ENCODE data around the gene CYS1.
"Not testable (repeated sequence)": the region's sequence is repeated elsewhere in the genome, so short reads cannot be mapped to it uniquely, and the experiment has no call there.

The CYS1 gene

GRCh38 chr2:10032746-10033105 lies 47.5 kb downstream of the CYS1 start:
- H3K27me3 ChIP-seq (ENCODE audit: insufficient read depth, low read depth): no peaks in the 10 kb centered on the region
- H3K4me3 ChIP-seq (IDR thresholded peaks at IDR 0.05; ENCODE audit: insufficient read depth, low read depth, low read length): no peak overlapping the region
- H3K9ac ChIP-seq: no peak overlapping the region
- no peak overlapping the region for H3K4me2 ChIP-seq
- no peak overlapping the region for H3K27ac ChIP-seq
- no peak for TF ChIP-seq CTCF (conservative IDR thresholded peaks at IDR 0.05; ENCODE audit: low read depth, low read length)
- H3K36me3 ChIP-seq (ENCODE audit: insufficient read depth): no peaks in the 10 kb centered on the region
- H3K79me2 ChIP-seq (ENCODE audit: insufficient read depth, low read depth): no peaks in the 10 kb centered on the region
- H2AFZ ChIP-seq (ENCODE audit: low read depth): no peak overlapping the region
- peaks cover 23% of the 10 kb centered on the region for H3K4me1 ChIP-seq (ENCODE audit: low read depth, poor library complexity, severe bottlenecking)
- no peaks in the 10 kb centered on the region for H4K20me1 ChIP-seq (ENCODE audit: insufficient read depth)

GRCh38 chr2:10031886-10032745 lies 48.1 kb downstream of the CYS1 start:
- H3K27me3 ChIP-seq (ENCODE audit: insufficient read depth, low read depth): no peaks in the 10 kb centered on the region
- peaks cover 20% of the 10 kb centered on the region for H3K4me1 ChIP-seq (ENCODE audit: low read depth, poor library complexity, severe bottlenecking)
- H4K20me1 ChIP-seq (ENCODE audit: insufficient read depth): no peaks in the 10 kb centered on the region
- H3K9ac ChIP-seq: no peak overlapping the region
- H3K4me2 ChIP-seq: no peak overlapping the region
- H3K79me2 ChIP-seq (ENCODE audit: insufficient read depth, low read depth): no peaks in the 10 kb centered on the region
- no peak for TF ChIP-seq CTCF (conservative IDR thresholded peaks at IDR 0.05; ENCODE audit: low read depth, low read length)
- no peak overlapping the region for H2AFZ ChIP-seq (ENCODE audit: low read depth)
- no peak overlapping the region for H3K4me3 ChIP-seq (IDR thresholded peaks at IDR 0.05; ENCODE audit: insufficient read depth, low read depth, low read length)
- H3K27ac ChIP-seq: no peak overlapping the region
- H3K36me3 ChIP-seq (ENCODE audit: insufficient read depth): no peaks in the 10 kb centered on the region

GRCh38 chr2:10030798-10031197 lies 49.4 kb downstream of the CYS1 start:
- H3K79me2 ChIP-seq (ENCODE audit: insufficient read depth, low read depth); H3K27me3 ChIP-seq (ENCODE audit: insufficient read depth, low read depth); H3K36me3 ChIP-seq (ENCODE audit: insufficient read depth); H3K4me3 ChIP-seq (IDR thresholded peaks at IDR 0.05; ENCODE audit: insufficient read depth, low read depth, low read length); H2AFZ ChIP-seq (ENCODE audit: low read depth); H3K4me2 ChIP-seq; H3K27ac ChIP-seq; H3K4me1 ChIP-seq (ENCODE audit: low read depth, poor library complexity, severe bottlenecking); H3K9ac ChIP-seq; H4K20me1 ChIP-seq (ENCODE audit: insufficient read depth): not testable (repeated sequence)

GRCh38 chr2:10030311-10030736 lies 49.9 kb downstream of the CYS1 start:
- H2AFZ ChIP-seq (ENCODE audit: low read depth): no peak overlapping the region
- H3K9ac ChIP-seq: no peak overlapping the region
- H3K27me3 ChIP-seq (ENCODE audit: insufficient read depth, low read depth): no peaks in the 10 kb centered on the region
- no peak for TF ChIP-seq CTCF (conservative IDR thresholded peaks at IDR 0.05; ENCODE audit: low read depth, low read length)
- no peaks in the 10 kb centered on the region for H3K79me2 ChIP-seq (ENCODE audit: insufficient read depth, low read depth)
- H4K20me1 ChIP-seq (ENCODE audit: insufficient read depth): no peaks in the 10 kb centered on the region
- no peak overlapping the region for H3K4me2 ChIP-seq
- no peak overlapping the region for H3K4me3 ChIP-seq (IDR thresholded peaks at IDR 0.05; ENCODE audit: insufficient read depth, low read depth, low read length)
- H3K4me1 ChIP-seq (ENCODE audit: low read depth, poor library complexity, severe bottlenecking): peaks cover 2% of the 10 kb centered on the region
- H3K27ac ChIP-seq: no peak overlapping the region
- H3K36me3 ChIP-seq (ENCODE audit: insufficient read depth): no peaks in the 10 kb centered on the region

- no peak overlapping the region for H2AFZ ChIP-seq (ENCODE audit: low read depth)
- H3K79me2 ChIP-seq (ENCODE audit: insufficient read depth, low read depth): no peaks in the 10 kb centered on the region
- no peak overlapping the region for H3K4me2 ChIP-seq
- H3K27me3 ChIP-seq (ENCODE audit: insufficient read depth, low read depth): no peaks in the 10 kb centered on the region
- no peak overlapping the region for H3K9ac ChIP-seq
- no peaks in the 10 kb centered on the region for H3K4me1 ChIP-seq (ENCODE audit: low read depth, poor library complexity, severe bottlenecking)
- H3K4me3 ChIP-seq (IDR thresholded peaks at IDR 0.05; ENCODE audit: insufficient read depth, low read depth, low read length): no peak overlapping the region
- no peaks in the 10 kb centered on the region for H3K36me3 ChIP-seq (ENCODE audit: insufficient read depth)
- no peak for TF ChIP-seq CTCF (conservative IDR thresholded peaks at IDR 0.05; ENCODE audit: low read depth, low read length)
- no peak overlapping the region for H3K27ac ChIP-seq
- no peaks in the 10 kb centered on the region for H4K20me1 ChIP-seq (ENCODE audit: insufficient read depth)
Observed at GRCh38 chr2:10029875-10030223, 50.4 kb downstream of the CYS1 start.

Measured in KMS-11 (cell line).